ENCODE data around the gene TAPT1.
A peak's percentile ranks its signal among the peaks of the same experiment; 100 is the strongest.
"Not testable (repeated sequence)": the region's sequence is repeated elsewhere in the genome, so short reads cannot be mapped to it uniquely, and the experiment has no call there.

TAPT1 gene

GRCh38 chr4:16225863-16226815 is at the start of gene TAPT1:
TSS of gene TAPT1 (minus strand) at chr4:16226471. CDS start at chr4:16226457, 14 bp downstream.
- peak; percentile 36 to 64 for DNase-seq (ENCODE audit: low read depth in 2 of 2, low spot score in 1 of 2)

- no peak for DNase-seq (ENCODE audit: low read depth in 2 of 2, low spot score in 1 of 2)
Measured at GRCh38 chr4:16271411-16271810, 45.1 kb upstream of the TAPT1 start.

- DNase-seq (ENCODE audit: low read depth in 2 of 2, low spot score in 1 of 2) = no peak
Measured at GRCh38 chr4:16270454-16271328, 44.4 kb upstream of the TAPT1 start.

- not testable (repeated sequence) for DNase-seq (ENCODE audit: low read depth in 2 of 2, low spot score in 1 of 2)
Measured at GRCh38 chr4:16269742-16270453, 43.6 kb upstream of the TAPT1 start.

- DNase-seq (ENCODE audit: low read depth in 2 of 2, low spot score in 1 of 2) = no peak
Measured at GRCh38 chr4:16269240-16269639, 43.0 kb upstream of the TAPT1 start.

- DNase-seq (ENCODE audit: low read depth in 2 of 2, low spot score in 1 of 2) = no peak
Measured at GRCh38 chr4:16268290-16268689, 42.0 kb upstream of the TAPT1 start.

GRCh38 chr4:16267639-16268038 is 41.4 kb upstream of the TAPT1 start:
- no peak for DNase-seq (ENCODE audit: low read depth in 2 of 2, low spot score in 1 of 2)

- no peak for DNase-seq (ENCODE audit: low read depth in 2 of 2, low spot score in 1 of 2)
Measured at GRCh38 chr4:16265820-16266219, 39.5 kb upstream of the TAPT1 start.

GRCh38 chr4:16264798-16265197 is 38.5 kb upstream of the TAPT1 start:
- no peak for DNase-seq (ENCODE audit: low read depth in 2 of 2, low spot score in 1 of 2)

- DNase-seq (ENCODE audit: low read depth in 2 of 2, low spot score in 1 of 2) = no peak
Measured at GRCh38 chr4:16263056-16263455, 36.8 kb upstream of the TAPT1 start.

- no peak for DNase-seq (ENCODE audit: low read depth in 2 of 2, low spot score in 1 of 2)
Measured at GRCh38 chr4:16262188-16262587, 35.9 kb upstream of the TAPT1 start.

GRCh38 chr4:16261313-16261878 is 35.1 kb upstream of the TAPT1 start:
- no peak for DNase-seq (ENCODE audit: low read depth in 2 of 2, low spot score in 1 of 2)

GRCh38 chr4:16259889-16260246 is 33.6 kb upstream of the TAPT1 start:
- no peak for DNase-seq (ENCODE audit: low read depth in 2 of 2, low spot score in 1 of 2)

- DNase-seq (ENCODE audit: low read depth in 2 of 2, low spot score in 1 of 2) = no peak
Measured at GRCh38 chr4:16259241-16259888, 33.1 kb upstream of the TAPT1 start.

- no peak for DNase-seq (ENCODE audit: low read depth in 2 of 2, low spot score in 1 of 2)
Measured at GRCh38 chr4:16257611-16258010, 31.3 kb upstream of the TAPT1 start.

- DNase-seq (ENCODE audit: low read depth in 2 of 2, low spot score in 1 of 2) = no peak
Measured at GRCh38 chr4:16256343-16256742, 30.1 kb upstream of the TAPT1 start.

- no peak for DNase-seq (ENCODE audit: low read depth in 2 of 2, low spot score in 1 of 2)
Measured at GRCh38 chr4:16255730-16256129, 29.5 kb upstream of the TAPT1 start.

GRCh38 chr4:16253127-16253960 is 27.1 kb upstream of the TAPT1 start:
- no peak for DNase-seq (ENCODE audit: low read depth in 2 of 2, low spot score in 1 of 2)

- DNase-seq (ENCODE audit: low read depth in 2 of 2, low spot score in 1 of 2) = no peak
Measured at GRCh38 chr4:16250661-16251365, 24.5 kb upstream of the TAPT1 start.
